ENCODE measurements around the gene SERPINA3. TPM values are rescaled to one million over a fixed set of nuclear protein-coding genes. Genes with fewer than 3 reads are reported as not detected.
"Not testable (repeated sequence)": the region's sequence is repeated elsewhere in the genome, so short reads cannot be mapped to it uniquely, and the experiment has no call there.

SERPINA3 gene
- total RNA-seq, 2 experiments from 2014 or later, result not detected

DNA sequence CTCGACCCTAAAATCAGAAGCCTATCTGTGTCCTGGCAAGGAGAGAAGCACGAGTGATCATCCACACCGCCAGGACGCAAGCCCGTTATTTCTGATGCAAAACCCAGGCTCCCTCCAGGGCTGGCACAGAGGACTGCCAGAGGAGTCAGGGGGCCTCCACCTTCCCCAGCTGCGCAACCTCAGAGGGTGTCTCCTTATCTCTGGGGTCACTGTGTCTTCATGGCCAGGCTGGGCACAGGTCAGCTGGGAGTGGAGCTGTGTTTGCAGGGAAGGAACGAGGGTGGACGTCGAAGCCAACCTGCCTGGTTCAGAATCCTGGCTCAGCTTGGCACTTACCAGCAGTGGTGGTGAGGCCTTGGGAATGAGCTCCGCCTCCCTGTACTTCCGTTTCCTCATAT lies 12.0 kb upstream of the SERPINA3 start:
- DNase-seq, result no peak
- Mint-ChIP-seq H3K36me3 (ENCODE audit: low read depth) (no peaks in the 10 kb centered on the region), H3K4me3 (no peak overlapping the region), H3K4me1 (ENCODE audit: low read depth) (no peaks in the 10 kb centered on the region), H3K27me3 (peaks cover 3% of the 10 kb centered on the region), H3K27ac (no peak overlapping the region), H3K9me3 (no peaks in the 10 kb centered on the region)
- TF ChIP-seq, protein P1, sequence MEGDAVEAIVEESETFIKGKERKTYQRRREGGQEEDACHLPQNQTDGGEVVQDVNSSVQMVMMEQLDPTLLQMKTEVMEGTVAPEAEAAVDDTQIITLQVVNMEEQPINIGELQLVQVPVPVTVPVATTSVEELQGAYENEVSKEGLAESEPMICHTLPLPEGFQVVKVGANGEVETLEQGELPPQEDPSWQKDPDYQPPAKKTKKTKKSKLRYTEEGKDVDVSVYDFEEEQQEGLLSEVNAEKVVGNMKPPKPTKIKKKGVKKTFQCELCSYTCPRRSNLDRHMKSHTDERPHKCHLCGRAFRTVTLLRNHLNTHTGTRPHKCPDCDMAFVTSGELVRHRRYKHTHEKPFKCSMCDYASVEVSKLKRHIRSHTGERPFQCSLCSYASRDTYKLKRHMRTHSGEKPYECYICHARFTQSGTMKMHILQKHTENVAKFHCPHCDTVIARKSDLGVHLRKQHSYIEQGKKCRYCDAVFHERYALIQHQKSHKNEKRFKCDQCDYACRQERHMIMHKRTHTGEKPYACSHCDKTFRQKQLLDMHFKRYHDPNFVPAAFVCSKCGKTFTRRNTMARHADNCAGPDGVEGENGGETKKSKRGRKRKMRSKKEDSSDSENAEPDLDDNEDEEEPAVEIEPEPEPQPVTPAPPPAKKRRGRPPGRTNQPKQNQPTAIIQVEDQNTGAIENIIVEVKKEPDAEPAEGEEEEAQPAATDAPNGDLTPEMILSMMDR (IDR thresholded peaks at IDR 0.05), result no peak
- POLR2A ChIA-PET, result no interaction called here
- intact Hi-C loops (cut with micrococcal nuclease), result no loop called here
- CTCF ChIA-PET, result no interaction called here
- no peak for ATAC-seq

GRCh38 chr14:94601884-94602391 lies 10.3 kb upstream of the SERPINA3 start:
- TF ChIP-seq, protein P1 (IDR thresholded peaks at IDR 0.05), result no peak

DNA sequence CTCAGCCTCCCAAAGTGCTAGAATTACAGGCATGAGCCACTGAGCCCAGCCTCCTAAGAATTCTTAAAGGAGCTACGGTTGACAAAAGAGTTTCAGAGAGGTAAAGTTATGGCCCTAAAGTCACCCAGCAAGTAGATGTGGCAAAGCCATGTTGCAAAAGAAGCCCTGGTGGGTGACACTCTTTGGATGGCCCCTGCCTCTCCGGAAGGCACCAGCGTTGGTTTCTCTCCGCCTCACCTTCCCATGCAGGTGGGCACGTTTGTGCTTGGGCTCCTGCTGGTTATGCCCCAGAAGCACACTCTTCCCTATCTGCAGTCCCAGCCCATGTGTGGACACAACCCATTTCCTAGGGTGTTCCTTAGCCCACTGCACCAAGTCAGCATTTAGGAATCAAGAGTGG lies 9.5 kb upstream of the SERPINA3 start:
- H3K27ac Mint-ChIP-seq, result no peak overlapping the region
- CTCF ChIA-PET, result no interaction called here

More at GRCh38 chr14:94601884-94602391, 10.3 kb upstream of the SERPINA3 start:
- intact Hi-C loops (cut with micrococcal nuclease), result no loop called here
- ChIA-PET CTCF (interaction anchor here (1.3 kb wide), 1 partner anchor 20 kb away, joined by 3 read pairs; no protein-coding TSS in a partner anchor), POLR2A (no interaction called here)
- Mint-ChIP-seq H3K27me3 (peaks cover 3% of the 10 kb centered on the region), H3K4me1 (ENCODE audit: low read depth) (no peaks in the 10 kb centered on the region), H3K36me3 (ENCODE audit: low read depth) (no peaks in the 10 kb centered on the region), H3K27ac (no peak overlapping the region), H3K4me3 (no peak overlapping the region), H3K9me3 (no peaks in the 10 kb centered on the region)
- no peak for DNase-seq
- ATAC-seq, result no peak

DNA sequence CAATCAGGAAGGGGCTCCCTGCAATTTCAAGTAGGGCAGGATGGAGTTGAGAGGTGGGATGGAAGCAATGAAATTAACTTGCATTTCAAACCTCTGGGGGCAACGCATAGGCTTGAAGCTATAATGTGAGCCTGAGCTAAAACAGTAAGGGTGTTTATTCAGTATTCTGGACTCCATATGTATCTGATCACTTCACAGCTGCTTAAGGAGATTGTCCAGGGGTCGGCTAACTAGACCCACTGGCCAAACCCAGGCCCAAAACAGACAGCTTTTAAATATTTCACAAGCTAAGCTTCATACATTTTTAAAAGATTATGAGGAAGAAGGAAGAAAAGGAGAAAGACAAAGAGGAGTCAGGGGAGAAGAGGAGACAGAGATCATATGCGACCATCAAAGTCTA lies 6.8 kb upstream of the SERPINA3 start:
- TF ChIP-seq, protein P1 (IDR thresholded peaks at IDR 0.05), result no peak
- no peak overlapping the region for H3K27ac Mint-ChIP-seq
- H3K27me3 Mint-ChIP-seq, result peaks cover 3% of the 10 kb centered on the region
- H3K36me3 Mint-ChIP-seq (ENCODE audit: low read depth), result no peaks in the 10 kb centered on the region
- H3K9me3 Mint-ChIP-seq, result peaks cover 4% of the 10 kb centered on the region
- ChIA-PET POLR2A (no interaction called here), CTCF (no interaction called here)
- H3K4me1 Mint-ChIP-seq (ENCODE audit: low read depth), result no peaks in the 10 kb centered on the region
- ATAC-seq (no peak), DNase-seq (no peak)
- intact Hi-C loops (cut with micrococcal nuclease), result no loop called here
- no peak overlapping the region for H3K4me3 Mint-ChIP-seq

More for the DNA sequence above, 9.5 kb upstream of the SERPINA3 start:
- Mint-ChIP-seq H3K27me3 (peaks cover 3% of the 10 kb centered on the region), H3K4me3 (no peak overlapping the region), H3K36me3 (ENCODE audit: low read depth) (no peaks in the 10 kb centered on the region), H3K9me3 (no peaks in the 10 kb centered on the region), H3K4me1 (ENCODE audit: low read depth) (no peaks in the 10 kb centered on the region)
- intact Hi-C loops (cut with micrococcal nuclease), result no loop called here
- TF ChIP-seq, protein P1 (IDR thresholded peaks at IDR 0.05), result no peak
- POLR2A ChIA-PET, result no interaction called here
- DNase-seq (no peak), ATAC-seq (no peak)

- H3K9me3 Mint-ChIP-seq; H3K4me1 Mint-ChIP-seq (ENCODE audit: low read depth); CTCF ChIA-PET; intact Hi-C loops (cut with micrococcal nuclease); ATAC-seq; H3K4me3 Mint-ChIP-seq; POLR2A ChIA-PET; DNase-seq; H3K27ac Mint-ChIP-seq; H3K27me3 Mint-ChIP-seq; H3K36me3 Mint-ChIP-seq (ENCODE audit: low read depth): not testable (repeated sequence)
These were observed 3.2 kb upstream of the SERPINA3 start for GRCh38 chr14:94608966-94609365.

DNA sequence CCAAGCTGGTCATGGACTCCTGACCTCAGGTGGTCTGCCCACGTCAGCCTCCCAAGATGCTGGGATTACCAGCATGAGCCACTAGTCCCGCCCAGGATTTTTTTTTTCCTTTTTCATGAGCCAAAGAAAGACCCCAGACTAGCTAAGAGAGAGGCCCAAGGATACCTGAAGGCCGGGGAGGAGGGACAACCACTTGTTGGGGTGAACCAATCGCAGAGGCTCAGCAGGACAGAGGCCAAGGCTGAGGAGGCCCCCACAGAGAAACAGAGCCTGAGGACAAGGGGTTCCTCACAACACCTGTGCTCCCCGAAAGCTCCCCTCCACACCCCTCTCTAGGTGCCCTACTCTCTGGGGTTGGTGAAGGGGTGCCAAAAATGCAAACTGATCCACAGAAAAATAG lies 1.0 kb upstream of the SERPINA3 start:
- Mint-ChIP-seq H3K36me3 (ENCODE audit: low read depth) (no peaks in the 10 kb centered on the region), H3K4me1 (ENCODE audit: low read depth) (no peaks in the 10 kb centered on the region), H3K4me3 (no peak overlapping the region), H3K27ac (no peak overlapping the region), H3K9me3 (peaks cover 4% of the 10 kb centered on the region), H3K27me3 (no peaks in the 10 kb centered on the region)
- DNase-seq, result no peak
- POLR2A ChIA-PET, result no interaction called here
- intact Hi-C loops (cut with micrococcal nuclease), result no loop called here
- CTCF ChIA-PET, result no interaction called here
- TF ChIP-seq, protein P1 (IDR thresholded peaks at IDR 0.05), result no peak
- ATAC-seq, result no peak
